Trophoblast cell (in vitro differentiated cells and primary cell): ENCODE measurements around the gene ADCY4.
A peak's percentile ranks its signal among the peaks of the same experiment; 100 is the strongest.

Experiments
- DNase-seq, 2 donors: peaks; one replicate each; pipeline ENCODE4 v3.0.0-alpha.2; 2016
- H2AFZ ChIP-seq: 2 replicates; pipeline ENCODE4 v1.6.1; 2013; ENCODE audit warnings: low read length, moderate library complexity, mild to moderate bottlenecking; ENCODE audit not compliant: insufficient read depth, poor library complexity
- H2AK5ac ChIP-seq: 2 replicates; pipeline ENCODE4 v1.6.1; 2013; ENCODE audit warnings: mild to moderate bottlenecking, low read length
- H2BK120ac ChIP-seq: 2 replicates; pipeline ENCODE4 v1.6.1; 2013; ENCODE audit warnings: low read length, mild to moderate bottlenecking, moderate library complexity; ENCODE audit not compliant: insufficient read depth, poor library complexity
- H2BK12ac ChIP-seq: 2 replicates; pipeline ENCODE4 v1.6.1; 2013; ENCODE audit warnings: mild to moderate bottlenecking, low read length, moderate library complexity
- H2BK5ac ChIP-seq: 2 replicates; pipeline ENCODE4 v1.6.1; 2013; ENCODE audit warnings: low read length, low read depth, moderate library complexity, mild to moderate bottlenecking; ENCODE audit not compliant: poor library complexity
- H3K14ac ChIP-seq: 2 replicates; pipeline ENCODE4 v1.6.1; 2013; ENCODE audit warnings: mild to moderate bottlenecking, low read length
- H3K18ac ChIP-seq: 2 replicates; pipeline ENCODE4 v1.6.1; 2013; ENCODE audit warnings: mild to moderate bottlenecking, low read length
- H3K23ac ChIP-seq: 2 replicates; pipeline ENCODE4 v1.6.1; 2013; ENCODE audit warnings: low read length
- H3K27ac ChIP-seq: 2 replicates; pipeline ENCODE4 v1.5.1; 2013; ENCODE audit warnings: low read depth, mild to moderate bottlenecking, inconsistent platforms, low read length, moderate library complexity
- H3K27me3 ChIP-seq: 2 replicates; pipeline ENCODE4 v1.6.1; 2013; ENCODE audit warnings: inconsistent platforms, mild to moderate bottlenecking, low read length, moderate library complexity; ENCODE audit not compliant: insufficient read depth
- H3K36me3 ChIP-seq, 2 experiments: 1 replicate in 1 of 2; 2 replicates in 1 of 2; pipeline ENCODE4 v1.6.1; 2013; ENCODE audit warnings: low read length in 2 of 2, mild to moderate bottlenecking in 2 of 2, moderate library complexity in 1 of 2; ENCODE audit not compliant: insufficient read depth in 2 of 2, control insufficient read depth in 1 of 2
- H3K4ac ChIP-seq: 2 replicates; pipeline ENCODE4 v1.6.1; 2013; ENCODE audit warnings: low read depth, mild to moderate bottlenecking, low read length, moderate library complexity
- H3K4me1 ChIP-seq, 2 experiments: 1 replicate in 1 of 2; 2 replicates in 1 of 2; pipeline ENCODE4 v1.6.1; 2013; ENCODE audit warnings: low read length in 2 of 2, mild to moderate bottlenecking in 2 of 2, moderate library complexity in 1 of 2; ENCODE audit not compliant: insufficient read depth in 2 of 2, control insufficient read depth in 1 of 2
- H3K4me2 ChIP-seq: 2 replicates; pipeline ENCODE4 v1.6.1; 2013; ENCODE audit warnings: inconsistent platforms, mild to moderate bottlenecking, low read length, moderate library complexity
- H3K4me3 ChIP-seq: 2 replicates; pipeline ENCODE4 v1.5.1; 2013; ENCODE audit warnings: mild to moderate bottlenecking, low read depth, low read length, inconsistent platforms
- H3K79me1 ChIP-seq: one replicate; pipeline ENCODE4 v1.6.1; 2013; ENCODE audit warnings: low read length
- H3K79me2 ChIP-seq: 2 replicates; pipeline ENCODE4 v1.6.1; 2013; ENCODE audit warnings: low read length, mild to moderate bottlenecking; ENCODE audit not compliant: control insufficient read depth, insufficient read depth, poor library complexity
- H3K9ac ChIP-seq: 2 replicates; pipeline ENCODE4 v1.6.1; 2013; ENCODE audit warnings: mild to moderate bottlenecking, low read length
- H3K9me3 ChIP-seq: 2 replicates; pipeline ENCODE4 v1.6.1; 2013; ENCODE audit warnings: low read depth, mild to moderate bottlenecking, control low read depth, inconsistent platforms, low read length; ENCODE audit not compliant: insufficient read depth
- H4K12ac ChIP-seq: 2 replicates; pipeline ENCODE4 v1.6.1; 2013; ENCODE audit warnings: low read depth, mild to moderate bottlenecking, low read length, moderate library complexity
- H4K8ac ChIP-seq: 2 replicates; pipeline ENCODE4 v1.6.1; 2013; ENCODE audit warnings: low read depth, mild to moderate bottlenecking, low read length, moderate library complexity
- H4K91ac ChIP-seq: one replicate; pipeline ENCODE4 v1.6.1; 2013; ENCODE audit warnings: low read depth, mild to moderate bottlenecking, low read length, moderate library complexity
- WGBS: extraction: QIAGEN DNeasy Blood & Tissue Kit; methylation state at CpG from one replicate; pipeline ENCODE4 v1.1.7; 2013; ENCODE audit warnings: missing lambda C conversion rate; ENCODE audit not compliant: insufficient read length, insufficient coverage; ENCODE audit errors: extremely low coverage; 5-methylcytosine and 5-hydroxymethylcytosine counted together

Gene ADCY4

GRCh38 chr14:24340606-24341005, 5.7 kb upstream of the ADCY4 start:
- Histone ChIP-seq H2BK12ac (no peak overlapping the region), H3K4ac (no peak overlapping the region), H3K4me3 (no peak overlapping the region), H2AFZ (no peak overlapping the region), H3K79me1 (no peaks in the 10 kb centered on the region), H3K27ac (no peak overlapping the region), H3K27me3 (peaks cover 34% of the 10 kb centered on the region), H3K36me3 (no peaks in the 10 kb centered on the region), H3K4me1 (peaks cover 11 to 14% of the 10 kb centered on the region in 2 experiments), H2BK5ac (no peak overlapping the region), H4K12ac (no peak overlapping the region), H3K18ac (no peak overlapping the region), H4K91ac (no peak overlapping the region), H3K9ac (no peak overlapping the region), H2AK5ac (no peak overlapping the region), H4K8ac (no peak overlapping the region), H3K14ac (no peak overlapping the region), H3K23ac (no peak overlapping the region), H3K9me3 (peaks cover 9% of the 10 kb centered on the region), H3K4me2 (no peak overlapping the region), H2BK120ac (no peak overlapping the region), H3K79me2 (no peaks in the 10 kb centered on the region)
- WGBS = no CpG with 5 or more reads among the region's 1 CpG
- no peak for DNase-seq

- H3K4me2 ChIP-seq = peak within 1 kb of the TSS; percentile 16
- no peak within 1 kb of the TSS for H2BK5ac ChIP-seq
- H2AK5ac ChIP-seq = no peak within 1 kb of the TSS
- H3K9me3 ChIP-seq = peaks cover 9% of the 10 kb centered on the region
- no peak within 1 kb of the TSS for H2BK12ac ChIP-seq
- peaks cover 39% of the 10 kb centered on the region for H3K27me3 ChIP-seq
- no peak within 1 kb of the TSS for H4K8ac ChIP-seq
- H3K18ac ChIP-seq = no peak within 1 kb of the TSS
- no peaks in the 10 kb centered on the region for H3K36me3 ChIP-seq
- H4K12ac ChIP-seq = no peak within 1 kb of the TSS
- H3K79me1 ChIP-seq = peaks cover 3% of the 10 kb centered on the region
- DNase-seq = no peak
- no peak within 1 kb of the TSS for H3K23ac ChIP-seq
- peaks cover 21 to 24% of the 10 kb centered on the region in 2 experiments for H3K4me1 ChIP-seq
- H4K91ac ChIP-seq = no peak within 1 kb of the TSS
- no peak within 1 kb of the TSS for H3K4ac ChIP-seq
- no peak within 1 kb of the TSS for H3K14ac ChIP-seq
- H2AFZ ChIP-seq = peak within 1 kb of the TSS; percentile 8
- peaks cover 3% of the 10 kb centered on the region for H3K79me2 ChIP-seq
- H3K4me3 ChIP-seq = peak within 1 kb of the TSS; percentile 46
- no peak within 1 kb of the TSS for H3K27ac ChIP-seq
- H2BK120ac ChIP-seq = no peak within 1 kb of the TSS
- no CpG with 5 or more reads among the region's 51 CpGs for WGBS
- H3K9ac ChIP-seq = no peak within 1 kb of the TSS
Observed at GRCh38 chr14:24339284-24340151, 4.6 kb upstream of the ADCY4 start, which contains the start of gene RIPK3. Gene RIPK3, minus strand, starts transcription at chr14:24339991. Its CDS starts 165 bp downstream, at chr14:24339826.

- no CpG with 5 or more reads among the region's 14 CpGs for WGBS
- Histone ChIP-seq H3K79me1 (peaks cover 4% of the 10 kb centered on the region), H3K18ac (no peak overlapping the region), H3K23ac (no peak overlapping the region), H4K91ac (no peak overlapping the region), H2BK12ac (no peak overlapping the region), H2AFZ (no peak overlapping the region), H3K4me1 (peaks cover 22 to 24% of the 10 kb centered on the region in 2 experiments), H3K4me3 (no peak overlapping the region), H3K4me2 (peak overlapping the region; percentile 16), H3K27me3 (peaks cover 43% of the 10 kb centered on the region), H3K36me3 (no peaks in the 10 kb centered on the region), H3K79me2 (peaks cover 3% of the 10 kb centered on the region), H4K12ac (no peak overlapping the region), H4K8ac (no peak overlapping the region), H2AK5ac (no peak overlapping the region), H3K27ac (no peak overlapping the region), H2BK120ac (no peak overlapping the region), H3K9ac (no peak overlapping the region), H3K14ac (no peak overlapping the region), H2BK5ac (no peak overlapping the region), H3K4ac (no peak overlapping the region), H3K9me3 (peaks cover 9% of the 10 kb centered on the region)
- DNase-seq = no peak
Observed at GRCh38 chr14:24338843-24339242, 4.0 kb upstream of the ADCY4 start.

- peaks cover 27% of the 10 kb centered on the region in 2 experiments for H3K4me1 ChIP-seq
- no peak overlapping the region for H3K4me3 ChIP-seq
- H2BK12ac ChIP-seq = no peak overlapping the region
- no peak overlapping the region for H3K4ac ChIP-seq
- H3K18ac ChIP-seq = no peak overlapping the region
- H2AK5ac ChIP-seq = no peak overlapping the region
- H3K27ac ChIP-seq = no peak overlapping the region
- no CpG with 5 or more reads among the region's 8 CpGs for WGBS
- H3K9me3 ChIP-seq = peaks cover 9% of the 10 kb centered on the region
- peaks cover 3% of the 10 kb centered on the region for H3K79me2 ChIP-seq
- H3K27me3 ChIP-seq = peaks cover 43% of the 10 kb centered on the region
- H3K4me2 ChIP-seq = no peak overlapping the region
- H3K23ac ChIP-seq = no peak overlapping the region
- H2BK5ac ChIP-seq = no peak overlapping the region
- H4K91ac ChIP-seq = no peak overlapping the region
- H3K14ac ChIP-seq = no peak overlapping the region
- H2BK120ac ChIP-seq = no peak overlapping the region
- H3K9ac ChIP-seq = no peak overlapping the region
- H4K12ac ChIP-seq = no peak overlapping the region
- H3K79me1 ChIP-seq = peaks cover 4% of the 10 kb centered on the region
- no peaks in the 10 kb centered on the region for H3K36me3 ChIP-seq
- DNase-seq = no peak
- no peak overlapping the region for H4K8ac ChIP-seq
- no peak overlapping the region for H2AFZ ChIP-seq
Observed at GRCh38 chr14:24337824-24338175, 2.9 kb upstream of the ADCY4 start.
